Liver (tissue), 9 donors: ENCODE results near the gene ABCC1. TPM values are rescaled to one million over a fixed set of nuclear protein-coding genes. Genes with fewer than 3 reads are reported as not detected.
"Not testable (repeated sequence)": the region's sequence is repeated elsewhere in the genome, so short reads cannot be mapped to it uniquely, and the experiment has no call there.

ENCODE experiments used
- DNase-seq: peaks from one replicate; pipeline ENCODE4 v3.0.0-alpha.2; 2017; ENCODE audit warnings: low spot score
- H3K27ac ChIP-seq, 2 donors: one replicate each; pipeline ENCODE4 v1.7.0; 2013; ENCODE audit warnings: inconsistent platforms in 2 of 2, low read length in 2 of 2, control low read depth in 1 of 2, low read depth in 1 of 2, mild to moderate bottlenecking in 1 of 2
- H3K27me3 ChIP-seq, 4 donors: one replicate each; pipeline versions ENCODE4 v1.6.1 to v1.7.0; 2013; ENCODE audit warnings: low read length in 3 of 4, inconsistent platforms in 1 of 4, mild to moderate bottlenecking in 1 of 4, moderate library complexity in 1 of 4; ENCODE audit not compliant: control insufficient read depth in 4 of 4, insufficient read depth in 4 of 4
- H3K36me3 ChIP-seq, 4 donors: one replicate each; pipeline versions ENCODE4 v1.6.1 to v1.7.0; 2013; ENCODE audit warnings: low read length in 3 of 4, mild to moderate bottlenecking in 3 of 4, low read depth in 1 of 4, moderate library complexity in 1 of 4; ENCODE audit not compliant: control insufficient read depth in 4 of 4, insufficient read depth in 3 of 4
- H3K4me1 ChIP-seq, 4 donors: one replicate each; pipeline versions ENCODE4 v1.6.1 to v1.7.0; 2013; ENCODE audit warnings: low read length in 3 of 4, mild to moderate bottlenecking in 3 of 4, moderate library complexity in 1 of 4; ENCODE audit not compliant: control insufficient read depth in 4 of 4, insufficient read depth in 4 of 4
- H3K4me3 ChIP-seq, 3 donors: one replicate each; pipeline versions ENCODE4 v1.6.1 to v1.7.0; 2013; ENCODE audit warnings: low read length in 3 of 3, control low read depth in 1 of 3, low read depth in 1 of 3, mild to moderate bottlenecking in 1 of 3
- H3K9ac ChIP-seq, 2 donors: one replicate each; pipeline ENCODE4 v1.7.0; 2013; ENCODE audit warnings: low read length in 2 of 2, mild to moderate bottlenecking in 2 of 2, moderate library complexity in 2 of 2, control low read depth in 1 of 2, low read depth in 1 of 2
- H3K9me3 ChIP-seq, 4 donors: one replicate each; pipeline versions ENCODE4 v1.6.1 to v1.7.0; 2013; ENCODE audit warnings: low read length in 3 of 4; ENCODE audit not compliant: control insufficient read depth in 4 of 4
- ATF3 ChIP-seq: IDR thresholded peaks from 2 replicates; pipeline ENCODE4 v1.6.1; 2016; ENCODE audit warnings: antibody characterized with exemption
- CTCF ChIP-seq: fragments of 150-350 bp; IDR thresholded peaks from 2 replicates; pipeline ENCODE4 v1.5.1; 2017; ENCODE audit warnings: improper control_type of control experiment, low read depth, low read length; ENCODE audit not compliant: missing input control
- EGR1 ChIP-seq, 2 donors: IDR thresholded peaks; 2 replicates each; pipeline ENCODE4 v1.6.1; 2016 to 2018; ENCODE audit warnings: antibody characterized with exemption in 2 of 2, low read depth in 2 of 2
- FOXA1 ChIP-seq: IDR thresholded peaks from 2 replicates; pipeline ENCODE4 v1.6.1; 2016; ENCODE audit warnings: antibody characterized with exemption
- FOXA2 ChIP-seq: IDR thresholded peaks from 2 replicates; pipeline ENCODE4 v1.6.1; 2016; ENCODE audit warnings: antibody characterized with exemption
- GABPA ChIP-seq, 2 donors: IDR thresholded peaks in 1 of 2; conservative IDR thresholded peaks in 1 of 2; 2 replicates each; pipeline ENCODE4 v1.6.1; 2016; ENCODE audit warnings: antibody characterized with exemption in 2 of 2, mild to moderate bottlenecking in 1 of 2, moderate library complexity in 1 of 2
- HNF4A ChIP-seq, 2 donors: conservative IDR thresholded peaks; 2 replicates each; pipeline ENCODE4 v1.6.1; 2016; ENCODE audit warnings: antibody characterized with exemption in 2 of 2, mild to moderate bottlenecking in 2 of 2
- HNF4G ChIP-seq: IDR thresholded peaks from 2 replicates; pipeline ENCODE4 v1.6.1; 2016; ENCODE audit warnings: antibody characterized with exemption
- JUND ChIP-seq, 2 donors: IDR thresholded peaks; 2 replicates each; pipeline ENCODE4 v1.6.1; 2016; ENCODE audit warnings: antibody characterized with exemption in 2 of 2
- MAX ChIP-seq: IDR thresholded peaks from 2 replicates; pipeline ENCODE4 v1.6.1; 2016; ENCODE audit warnings: antibody characterized with exemption
- NR2F2 ChIP-seq: IDR thresholded peaks from 2 replicates; pipeline ENCODE4 v1.6.1; 2016; ENCODE audit warnings: antibody characterized with exemption
- RAD21 ChIP-seq, 2 donors: IDR thresholded peaks; 2 replicates each; pipeline ENCODE4 v1.6.1; 2016; ENCODE audit warnings: antibody characterized with exemption in 2 of 2, mild to moderate bottlenecking in 2 of 2
- REST ChIP-seq: IDR thresholded peaks from 2 replicates; pipeline ENCODE4 v1.6.1; 2016; ENCODE audit warnings: antibody characterized with exemption, mild to moderate bottlenecking
- SP1 ChIP-seq: IDR thresholded peaks from 2 replicates; pipeline ENCODE4 v1.6.1; 2018; ENCODE audit warnings: antibody characterized with exemption, mild to moderate bottlenecking
- TAF1 ChIP-seq: conservative IDR thresholded peaks from 2 replicates; pipeline ENCODE4 v1.6.1; 2016; ENCODE audit warnings: antibody characterized with exemption, mild to moderate bottlenecking
- YY1 ChIP-seq: IDR thresholded peaks from 2 replicates; pipeline ENCODE4 v1.6.1; 2016; ENCODE audit warnings: antibody characterized with exemption, mild to moderate bottlenecking
- ZBTB33 ChIP-seq: IDR thresholded peaks from 2 replicates; pipeline ENCODE4 v1.6.1; 2016; ENCODE audit warnings: antibody characterized with exemption
- WGBS: extraction: QIAGEN DNeasy Blood & Tissue Kit; methylation state at CpG from one replicate; pipeline ENCODE4 v1.1.7; 2013; 5-methylcytosine and 5-hydroxymethylcytosine counted together
- polyA plus RNA-seq, 2 donors: library from polyadenylated mRNA; stranded (reverse) in 1 of 2; unstranded in 1 of 2; fragments of 200-250 nt in 1 of 2; fragments of >200 nt in 1 of 2; fragmentation: Nextera tagmentation in 1 of 2; extraction: Ambion mirVana in 1 of 2; gene quantifications; one replicate each; pipeline versions ENCODE4 v1.2.1 to v1.2.3, GENCODE V29; 2013 to 2015
- total RNA-seq, 2 donors: library from RNA; depleted of rRNA; stranded (reverse); fragments of >200 nt; gene quantifications; one replicate each; pipeline ENCODE4 v1.2.3, GENCODE V29; 2014
- donor health status: healthy.
- donor health status: healthy.
- donor health status: healthy.
- donor health status: healthy.
- donor health status: healthy.

The ABCC1 gene
- total and polyA plus RNA-seq, 4 donors = 0.85 to 7.7 (median 4.2) TPM

- H3K9me3 ChIP-seq = no peaks in the 10 kb centered on the region
- no peaks in the 10 kb centered on the region for H3K36me3 ChIP-seq
- H3K27ac ChIP-seq = no peak overlapping the region
- 71% methylated on average over 5 of the region's 5 CpGs for WGBS
- no peaks in the 10 kb centered on the region for H3K27me3 ChIP-seq
- no peak overlapping the region for H3K9ac ChIP-seq
- TF ChIP-seq JUND (IDR thresholded peaks at IDR 0.05) (no peak), RAD21 (IDR thresholded peaks at IDR 0.05) (no peak), GABPA (IDR thresholded peaks at IDR 0.05 in 1 of 2, conservative IDR thresholded peaks at IDR 0.05 in 1 of 2) (no peak), TAF1 (no peak), FOXA1 (no peak), YY1 (no peak), ATF3 (no peak), REST (no peak), HNF4G (no peak), SP1 (no peak), EGR1 (IDR thresholded peaks at IDR 0.05; ENCODE audit: low read depth in 2 of 2) (no peak)
- no peak overlapping the region for H3K4me3 ChIP-seq
- no peaks in the 10 kb centered on the region for H3K4me1 ChIP-seq
- no peak for DNase-seq
Observed at GRCh38 chr16:15915555-15916081, 33.8 kb upstream of the ABCC1 start.

GRCh38 chr16:15916323-15916722 is 33.1 kb upstream of the ABCC1 start:
- Histone ChIP-seq H3K9me3 (no peaks in the 10 kb centered on the region), H3K27ac (no peak overlapping the region), H3K27me3 (no peaks in the 10 kb centered on the region), H3K4me1 (no peaks in the 10 kb centered on the region), H3K4me3 (no peak overlapping the region), H3K36me3 (no peaks in the 10 kb centered on the region), H3K9ac (no peak overlapping the region)
- no peak for DNase-seq
- WGBS = 79% methylated on average over 8 of the region's 8 CpGs
- TF ChIP-seq JUND (IDR thresholded peaks at IDR 0.05) = no peak
- TF ChIP-seq YY1 = no peak
- TF ChIP-seq ATF3 = no peak
- no peak for TF ChIP-seq RAD21 (IDR thresholded peaks at IDR 0.05)
- TF ChIP-seq CTCF = no peak
- TF ChIP-seq GABPA (IDR thresholded peaks at IDR 0.05 in 1 of 2, conservative IDR thresholded peaks at IDR 0.05 in 1 of 2) = no peak
- TF ChIP-seq MAX = no peak
- TF ChIP-seq EGR1 (IDR thresholded peaks at IDR 0.05; ENCODE audit: low read depth in 2 of 2) = no peak
- TF ChIP-seq ZBTB33 = no peak
- no peak for TF ChIP-seq NR2F2
- no peak for TF ChIP-seq REST
- no peak for TF ChIP-seq HNF4G
- no peak for TF ChIP-seq FOXA2
- TF ChIP-seq TAF1 = no peak
- TF ChIP-seq HNF4A (conservative IDR thresholded peaks at IDR 0.05) = no peak

- WGBS = 80% methylated on average over 3 of the region's 3 CpGs
- not testable (repeated sequence) for H3K4me1 ChIP-seq, H3K27ac ChIP-seq, H3K4me3 ChIP-seq, H3K9ac ChIP-seq, H3K36me3 ChIP-seq, DNase-seq, H3K9me3 ChIP-seq, H3K27me3 ChIP-seq
Observed at GRCh38 chr16:15918314-15918713, 31.1 kb upstream of the ABCC1 start.
